Skin epidermis (tissue), 12 donors: Measurements from ENCODE around the gene GIMAP6.
"Not testable (repeated sequence)": the region's sequence is repeated elsewhere in the genome, so short reads cannot be mapped to it uniquely, and the experiment has no call there.

Experiments
- H3K27ac ChIP-seq, 21 experiments: fragments of 200-600 bp; sonication (generic) in 11 of 21; one replicate each; pipeline ENCODE4 v1.5.0; 2020; ENCODE audit warnings: mild to moderate bottlenecking in 3 of 21, inconsistent platforms in 2 of 21, moderate library complexity in 2 of 21
- H3K4me3 ChIP-seq, 7 experiments: fragments of 200-600 bp; sonication (generic) in 2 of 7; one replicate each; pipeline ENCODE4 v1.5.0; 2020; ENCODE audit warnings: inconsistent platforms in 2 of 7, mild to moderate bottlenecking in 2 of 7, moderate library complexity in 1 of 7

Gene GIMAP6

DNA sequence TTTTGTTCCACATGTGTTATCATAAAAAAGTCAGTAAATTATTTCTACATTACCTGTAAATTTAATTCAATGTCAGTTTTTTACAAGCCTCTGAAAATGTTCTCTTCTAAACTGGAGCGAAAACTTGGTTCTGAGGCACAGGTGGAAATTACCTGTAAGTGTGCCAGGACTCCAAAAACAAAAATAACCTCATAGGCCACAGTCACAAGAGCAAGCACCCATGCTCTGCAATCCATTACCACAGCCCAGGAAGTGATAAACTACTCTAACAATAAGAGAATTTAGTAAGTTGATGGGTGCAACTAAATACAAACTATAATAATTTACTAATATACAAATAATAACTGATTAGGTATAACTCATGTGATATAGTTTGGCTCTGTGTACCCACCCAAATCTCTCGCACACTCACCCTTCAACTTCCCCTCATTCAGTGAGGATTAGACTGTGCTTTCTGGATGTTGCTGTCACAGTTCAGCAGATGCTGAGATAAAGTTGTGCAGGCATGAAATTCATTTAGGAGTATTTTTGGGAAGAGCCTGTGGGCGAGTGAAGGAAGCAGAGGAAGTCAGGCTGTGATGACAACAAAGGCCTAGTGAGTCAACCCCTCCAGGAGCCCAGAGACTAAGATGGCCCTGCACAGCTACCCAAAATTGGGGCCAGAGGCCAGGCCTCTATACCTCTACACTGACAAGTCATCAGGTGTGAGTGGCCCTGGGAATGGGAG, 16.3 kb upstream of the GIMAP6 start:
- H3K4me3 ChIP-seq, result no peak overlapping the region
- H3K27ac ChIP-seq, result peak overlapping the region in 1 of 21 experiments; percentile 71

DNA sequence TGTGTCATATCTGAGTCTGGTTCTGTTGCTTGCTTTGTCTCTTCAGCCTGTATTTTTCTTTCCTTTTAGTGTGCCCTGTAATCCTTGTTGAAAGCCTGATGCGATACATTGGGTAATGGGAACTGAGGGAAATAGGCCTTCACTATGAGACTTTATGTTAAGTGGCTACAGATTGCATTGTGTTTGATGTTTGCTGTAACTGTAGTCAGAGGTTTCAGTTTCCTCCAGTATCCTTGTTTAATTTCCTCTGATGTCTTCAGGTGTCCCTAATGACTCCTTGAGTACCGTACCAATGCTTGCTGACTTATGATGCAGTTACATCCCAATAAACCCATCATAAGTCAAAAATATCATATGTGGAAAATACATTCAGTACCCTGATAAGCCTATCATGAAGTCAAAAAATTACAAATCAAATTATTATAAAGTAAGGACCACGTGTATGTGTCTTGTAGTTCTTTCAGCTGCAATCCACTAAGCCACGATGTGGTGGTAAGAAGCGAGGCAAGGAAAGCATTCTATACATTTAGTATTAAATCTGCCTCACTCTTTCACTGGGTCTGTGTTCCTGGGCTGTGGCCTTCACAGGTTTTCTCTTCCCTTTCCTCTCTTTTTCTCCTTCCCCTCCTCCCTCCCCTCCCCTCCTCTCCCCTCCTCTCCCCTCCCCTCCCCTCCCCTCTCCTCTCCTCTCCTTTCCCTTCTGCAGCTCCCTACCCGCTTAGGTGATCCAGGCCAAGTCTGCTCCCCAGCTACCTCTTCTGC, 13.3 kb upstream of the GIMAP6 start:
- no peak overlapping the region for H3K4me3 ChIP-seq

DNA sequence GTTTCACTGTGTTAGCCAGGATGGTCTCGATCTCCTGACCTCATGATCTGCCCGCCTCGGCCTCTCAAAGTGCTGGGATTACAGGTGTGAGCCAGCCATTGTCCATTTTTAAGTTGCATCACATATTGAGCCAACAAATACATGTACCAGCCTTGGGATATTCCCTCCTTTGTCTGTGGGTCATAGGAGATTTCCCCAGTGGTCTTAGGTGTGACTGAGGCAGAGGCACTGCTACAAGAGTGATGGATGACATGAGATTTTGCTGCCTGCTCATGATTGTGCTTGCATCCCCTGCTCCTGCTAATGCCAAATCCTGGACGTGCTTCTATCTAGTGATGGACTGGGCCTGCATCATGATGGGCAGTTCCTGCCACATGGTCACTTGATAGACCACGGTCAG, 10.7 kb upstream of the GIMAP6 start:
- no peak overlapping the region for H3K27ac ChIP-seq

More for the DNA sequence above, 13.3 kb upstream of the GIMAP6 start:
- no peak overlapping the region for H3K27ac ChIP-seq

DNA sequence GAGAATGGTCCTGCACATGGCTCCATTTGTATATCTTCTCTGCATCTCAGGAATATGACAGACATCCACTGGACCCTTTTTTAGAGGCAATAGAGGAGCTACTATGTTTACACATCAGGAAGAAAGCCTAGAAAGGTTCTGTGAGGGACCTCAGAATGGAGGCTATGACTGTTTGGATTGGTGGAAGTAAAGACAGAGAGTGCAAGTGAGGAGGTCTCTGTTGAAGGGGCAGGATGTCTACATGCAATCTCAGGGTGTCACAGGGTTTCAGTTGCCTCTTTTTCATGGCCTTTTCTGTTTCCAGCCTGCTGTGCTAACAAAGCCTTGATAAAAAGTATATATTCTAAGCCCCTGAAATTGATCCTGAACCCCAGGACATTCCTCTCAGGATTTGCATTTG, 9.7 kb upstream of the GIMAP6 start:
- Histone ChIP-seq H3K4me3 (no peak overlapping the region), H3K27ac (no peak overlapping the region)

More for the DNA sequence above, 10.7 kb upstream of the GIMAP6 start:
- no peak overlapping the region for H3K4me3 ChIP-seq

DNA sequence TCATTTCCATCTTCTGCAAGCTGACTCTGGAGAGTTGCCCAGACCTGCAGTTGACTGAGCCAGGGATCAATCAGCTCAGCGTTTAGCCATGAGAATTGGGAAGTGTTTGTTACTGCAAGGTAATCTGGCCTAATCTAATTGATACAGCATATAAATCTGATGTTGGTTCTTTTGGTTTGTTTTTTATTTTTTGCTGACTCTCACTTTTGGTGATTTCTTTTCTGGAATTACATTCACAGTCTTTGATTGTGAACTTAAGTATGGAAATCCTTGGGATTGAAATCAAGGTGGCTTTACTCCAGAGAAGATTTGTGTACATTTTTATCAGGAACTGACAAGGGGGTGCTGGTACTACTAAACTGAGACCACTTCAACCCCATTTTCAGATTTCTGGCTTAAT, 1.7 kb upstream of the GIMAP6 start:
- Histone ChIP-seq H3K4me3 (no peak overlapping the region), H3K27ac (peak overlapping the region in 6 of 21 experiments; percentile 17 to 85 (median 42))

DNA sequence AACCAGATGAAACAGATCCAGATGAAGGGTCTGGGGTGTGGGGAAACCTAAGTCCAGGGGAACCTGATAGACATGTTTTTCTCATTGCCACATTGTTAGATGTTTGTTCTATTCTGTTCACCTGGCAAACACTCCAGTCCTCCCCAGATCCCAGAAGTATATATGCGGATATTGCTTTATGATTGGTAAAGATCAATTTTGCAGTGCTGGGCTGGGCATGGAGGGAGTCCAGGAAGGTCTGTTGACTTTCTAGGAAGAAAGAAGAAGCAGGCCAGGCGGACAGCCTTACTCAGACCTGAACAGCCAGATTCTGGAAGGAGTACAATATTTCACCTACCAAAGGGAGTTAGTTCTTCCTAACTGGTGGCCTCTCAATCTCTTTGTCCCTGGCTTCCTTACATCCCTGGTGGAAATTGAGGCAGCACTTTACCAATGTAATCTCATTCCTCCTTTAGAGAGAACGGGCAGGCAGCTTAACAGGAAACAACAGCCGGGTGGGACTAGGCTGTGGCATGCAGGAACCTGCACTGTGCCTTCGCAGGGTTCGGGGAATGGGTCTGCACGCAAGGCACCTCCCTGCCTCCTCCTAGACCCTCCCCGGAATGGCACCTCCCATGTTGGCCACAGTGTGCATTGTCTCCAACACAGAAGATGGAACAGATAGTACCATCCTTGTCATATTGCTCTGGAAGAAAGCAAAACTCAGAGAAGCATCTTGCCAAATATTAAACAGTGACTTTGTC, 930 bp downstream of the GIMAP6 start:
- Histone ChIP-seq H3K4me3 (peak overlapping the region; percentile 23 to 36 (median 28)), H3K27ac (peak overlapping the region in 20 of 21 experiments; percentile 37 to 96 (median 75))

DNA sequence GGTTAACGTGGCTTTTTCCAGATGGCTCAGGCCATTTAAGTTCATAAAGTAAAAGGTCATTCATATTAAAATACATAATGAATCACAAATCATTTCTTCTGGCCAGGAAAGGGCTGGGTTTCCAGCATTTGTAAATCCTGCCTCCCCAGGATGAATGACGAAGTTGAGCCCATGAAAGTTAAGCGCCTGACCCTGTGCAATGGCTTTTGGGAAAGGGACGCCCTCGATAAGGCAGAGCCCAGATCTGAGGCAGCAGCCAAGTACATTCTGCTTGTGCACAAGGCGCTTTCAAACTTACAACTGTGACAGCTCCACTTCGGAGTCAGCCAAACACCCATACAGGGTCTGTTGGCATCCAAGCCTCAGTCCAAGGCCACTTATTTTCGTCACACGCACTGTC, 2.8 kb downstream of the GIMAP6 start:
- Histone ChIP-seq H3K27ac (peak overlapping the region in 8 of 21 experiments; percentile 53 to 96 (median 85)), H3K4me3 (no peak overlapping the region)

DNA sequence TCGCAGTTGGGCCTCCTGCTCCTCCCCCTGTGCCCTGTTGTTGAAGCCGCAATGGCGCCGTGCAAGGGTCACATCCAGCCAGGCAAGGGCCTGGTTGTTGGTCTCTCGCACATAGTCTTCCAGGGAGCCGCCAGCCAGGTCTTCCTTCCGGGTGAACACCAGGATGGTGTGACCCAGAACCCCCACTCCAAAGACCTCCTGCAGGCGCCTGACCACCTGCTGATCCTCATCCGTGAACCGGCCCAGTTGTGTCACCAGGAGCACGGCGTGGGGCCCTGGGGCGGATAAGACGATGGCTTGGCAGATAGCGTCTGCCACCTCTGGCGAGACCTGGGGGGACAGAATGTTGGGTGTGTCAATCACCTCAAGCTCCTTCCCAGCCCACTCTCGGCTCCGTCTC, 4.2 kb downstream of the GIMAP6 start:
- peak overlapping the region in 2 of 21 experiments; percentile 32 to 35 for H3K27ac ChIP-seq

DNA sequence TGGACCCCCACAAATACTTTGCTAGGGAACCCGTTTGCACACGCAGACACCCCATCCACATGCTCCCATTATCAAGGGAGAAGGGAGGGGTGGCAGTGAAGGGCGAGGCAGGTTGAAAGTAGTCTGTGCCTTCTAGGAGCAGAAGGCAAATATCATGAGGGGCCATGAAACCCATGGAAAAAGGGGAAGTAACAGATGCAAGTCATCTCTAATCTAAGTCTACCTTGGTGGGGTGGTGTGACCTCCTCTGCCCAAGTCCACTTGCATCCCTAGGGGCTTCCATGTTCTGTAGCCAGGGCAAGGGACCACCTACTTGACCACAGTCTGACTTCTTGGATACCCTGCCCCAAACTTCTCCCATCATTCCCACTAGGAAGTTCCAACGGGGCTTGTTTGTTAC, 5.5 kb downstream of the GIMAP6 start:
- Histone ChIP-seq H3K27ac (peak overlapping the region in 1 of 21 experiments; percentile 25), H3K4me3 (no peak overlapping the region)

More for the DNA sequence above, 4.2 kb downstream of the GIMAP6 start:
- H3K4me3 ChIP-seq, result no peak overlapping the region

DNA sequence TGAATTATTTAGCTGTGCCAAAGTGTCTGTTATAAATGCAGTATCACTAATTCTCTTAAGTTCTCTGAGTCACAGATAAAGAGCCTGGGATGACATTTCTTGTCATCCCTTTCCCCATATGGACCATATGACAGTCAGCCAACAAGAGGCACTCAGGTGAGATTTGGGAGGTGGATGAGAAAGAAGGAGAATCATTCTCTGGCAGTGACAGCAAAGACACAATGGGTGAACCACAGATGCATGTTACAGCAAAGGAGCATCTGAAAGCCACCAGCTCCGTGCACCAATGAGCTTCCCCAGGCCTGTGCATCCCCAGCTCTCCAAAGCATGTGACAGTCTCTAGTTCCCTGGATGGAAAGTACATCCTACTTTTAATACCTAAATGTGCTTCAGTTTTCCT, 10.8 kb downstream of the GIMAP6 start:
- Histone ChIP-seq H3K4me3 (no peak overlapping the region), H3K27ac (peak overlapping the region in 5 of 21 experiments; percentile 0 to 56 (median 16))

DNA sequence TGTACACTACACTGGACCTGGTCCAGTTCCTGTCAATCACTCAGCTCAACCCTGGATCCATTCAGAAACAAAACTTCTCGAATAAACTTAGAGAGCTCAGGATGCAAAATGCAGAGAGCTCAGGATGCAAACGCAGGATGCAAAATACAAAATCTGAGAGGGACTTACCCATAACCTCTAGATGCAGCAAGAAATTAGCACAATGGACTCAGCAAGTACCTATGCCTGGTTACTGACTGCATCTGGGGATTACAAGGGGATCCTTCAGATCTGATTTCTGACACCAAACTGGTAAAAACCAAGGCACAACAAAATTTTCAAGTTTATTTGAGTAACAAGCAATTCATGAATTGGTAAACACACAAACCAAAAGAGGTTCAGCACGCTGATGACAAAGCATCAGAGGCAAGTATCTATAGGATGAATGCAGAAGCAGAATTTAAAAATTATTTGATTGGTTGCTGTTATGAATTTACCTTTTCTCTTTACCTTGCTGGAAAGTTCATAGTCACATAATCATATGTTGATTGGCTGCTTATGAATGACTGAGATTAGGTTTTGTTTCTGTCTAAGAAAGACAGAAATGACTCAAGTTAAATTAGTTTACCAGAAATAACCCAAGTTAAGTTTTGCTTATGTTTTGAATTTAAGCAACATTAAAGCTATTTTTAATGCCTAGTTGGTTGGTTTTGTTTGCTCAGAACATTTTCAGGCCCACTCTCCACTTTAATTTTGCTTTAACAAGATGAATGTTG, 11.4 kb downstream of the GIMAP6 start:
- H3K4me3 ChIP-seq, result no peak overlapping the region
- peak overlapping the region in 6 of 21 experiments; percentile 0 to 56 (median 16) for H3K27ac ChIP-seq

DNA sequence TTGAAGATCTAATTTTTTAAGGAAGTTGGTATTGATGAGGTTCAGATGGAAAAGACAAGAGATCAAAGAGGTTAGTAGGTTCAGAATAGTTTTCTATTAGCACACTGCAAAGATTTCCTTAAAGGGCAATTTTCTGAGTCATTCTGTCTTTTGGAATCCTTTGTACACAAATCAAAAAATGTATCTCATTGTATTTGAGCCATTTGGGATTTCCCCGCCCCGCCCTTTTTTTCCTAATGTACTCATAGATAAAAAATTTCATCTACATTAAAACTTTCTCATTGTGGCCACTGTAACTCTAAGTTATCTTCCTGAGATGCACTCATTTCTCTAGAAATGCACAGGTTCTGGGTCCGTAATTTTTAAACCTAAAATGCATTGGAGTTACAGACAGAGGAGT, 12.1 kb downstream of the GIMAP6 start:
- Histone ChIP-seq H3K4me3 (no peak overlapping the region), H3K27ac (no peak overlapping the region)

DNA sequence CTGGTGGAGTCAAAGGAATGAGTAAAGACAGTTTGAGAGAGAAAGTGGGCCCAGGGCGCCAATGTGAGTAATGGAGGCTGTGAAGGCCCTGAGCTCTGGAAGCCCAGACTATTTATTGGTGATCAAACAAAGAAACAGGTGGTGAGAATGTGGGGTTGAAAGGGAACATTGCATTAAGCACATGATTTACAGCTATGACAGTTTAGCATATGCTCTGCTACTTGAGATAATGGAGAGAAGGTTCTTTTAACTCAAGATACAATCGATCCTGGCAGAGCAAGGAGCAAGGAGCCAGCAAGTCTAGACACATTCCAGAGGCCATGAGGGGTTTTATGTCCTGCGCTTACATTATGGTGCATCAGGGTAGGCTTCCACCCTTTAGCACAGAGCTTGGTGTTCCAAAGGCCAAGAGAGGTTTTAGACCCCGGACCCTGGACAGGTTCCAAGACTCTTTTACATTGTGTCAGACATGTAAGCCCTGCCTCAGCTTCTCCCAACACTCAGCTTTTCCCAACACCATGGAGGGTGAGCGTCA, 16.9 kb downstream of the GIMAP6 start:
- not testable (repeated sequence) for H3K4me3 ChIP-seq, H3K27ac ChIP-seq

DNA sequence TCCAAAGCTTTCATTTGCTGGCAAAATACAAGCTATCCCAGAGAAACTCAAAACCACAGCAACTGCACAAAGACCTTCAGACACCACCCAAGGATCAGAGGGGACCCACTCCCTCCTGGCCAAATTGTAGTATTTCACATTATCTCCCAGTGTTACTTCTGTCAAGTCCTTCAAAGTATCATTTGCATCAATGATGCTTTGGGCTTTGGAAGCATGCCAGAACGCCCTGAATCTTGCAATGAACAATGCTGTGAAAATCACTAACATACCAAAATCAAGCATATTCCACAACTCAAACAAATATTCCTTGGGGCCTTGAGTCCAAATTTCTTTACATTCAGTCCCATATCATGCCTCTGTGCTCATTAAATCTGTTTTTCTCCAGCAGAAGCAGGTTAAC, 17.8 kb downstream of the GIMAP6 start:
- H3K27ac ChIP-seq, result peak overlapping the region in 1 of 21 experiments; percentile 30
- not testable (repeated sequence) for H3K4me3 ChIP-seq

DNA sequence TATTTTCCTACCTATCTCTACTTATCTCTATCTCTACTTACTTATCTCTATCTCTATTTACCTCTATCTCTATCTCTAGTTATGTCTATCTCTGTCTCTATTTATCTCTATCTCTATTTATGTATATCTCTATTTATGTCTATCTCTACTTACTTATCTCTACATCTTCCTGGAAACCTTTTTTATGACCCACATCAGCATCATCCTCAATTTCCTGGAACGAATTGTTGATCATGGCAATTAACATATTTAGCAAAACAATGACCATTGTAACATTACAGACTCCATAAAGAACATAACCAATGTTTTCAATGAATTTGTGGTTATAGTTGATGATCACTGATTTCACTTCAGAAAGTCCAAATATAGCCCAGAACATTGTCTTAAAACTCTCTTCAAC, 18.3 kb downstream of the GIMAP6 start:
- Histone ChIP-seq H3K27ac (no peak overlapping the region), H3K4me3 (no peak overlapping the region)

DNA sequence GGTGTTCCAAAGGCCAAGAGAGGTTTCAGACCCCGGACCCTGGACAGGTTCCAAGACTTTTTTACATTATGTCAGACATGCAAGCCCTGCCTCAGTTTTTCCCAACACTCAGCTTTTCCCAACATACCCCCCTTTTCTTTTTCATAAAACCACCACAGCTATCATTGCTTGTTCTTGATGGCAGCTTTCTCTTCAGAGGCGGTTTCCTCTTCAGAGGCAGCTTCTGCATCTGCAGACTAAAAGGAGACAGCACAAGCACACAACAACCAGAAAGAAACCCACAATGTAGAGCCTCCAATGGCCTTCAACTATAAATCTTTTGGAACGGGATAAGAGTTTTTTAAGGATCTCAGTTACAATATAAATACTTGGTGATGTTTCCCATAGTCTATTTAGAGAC, 19.3 kb downstream of the GIMAP6 start:
- no peak overlapping the region for H3K27ac ChIP-seq

DNA sequence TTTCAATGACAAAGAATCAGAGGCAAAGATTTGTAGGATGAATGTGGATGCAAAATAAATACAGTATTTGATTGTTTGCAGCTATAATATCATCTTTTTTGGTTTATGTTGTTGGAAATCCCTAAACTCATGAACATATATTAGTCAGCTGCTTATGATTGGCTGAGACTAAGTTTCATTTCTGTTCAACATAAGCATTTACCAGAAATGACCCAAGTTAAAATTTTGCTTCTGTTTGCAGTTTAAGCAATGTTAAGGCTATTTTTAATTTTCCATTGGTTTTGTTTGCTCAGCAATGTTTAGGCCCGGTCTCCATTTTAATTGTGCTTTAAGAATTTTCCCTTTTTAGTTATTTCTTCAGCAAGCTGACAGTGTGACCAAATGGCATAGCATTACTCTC, 22.0 kb downstream of the GIMAP6 start:
- H3K27ac ChIP-seq, result peak overlapping the region in 2 of 21 experiments; percentile 16 to 37
- H3K4me3 ChIP-seq, result no peak overlapping the region

More for the DNA sequence above, 19.3 kb downstream of the GIMAP6 start:
- H3K4me3 ChIP-seq, result no peak overlapping the region

DNA sequence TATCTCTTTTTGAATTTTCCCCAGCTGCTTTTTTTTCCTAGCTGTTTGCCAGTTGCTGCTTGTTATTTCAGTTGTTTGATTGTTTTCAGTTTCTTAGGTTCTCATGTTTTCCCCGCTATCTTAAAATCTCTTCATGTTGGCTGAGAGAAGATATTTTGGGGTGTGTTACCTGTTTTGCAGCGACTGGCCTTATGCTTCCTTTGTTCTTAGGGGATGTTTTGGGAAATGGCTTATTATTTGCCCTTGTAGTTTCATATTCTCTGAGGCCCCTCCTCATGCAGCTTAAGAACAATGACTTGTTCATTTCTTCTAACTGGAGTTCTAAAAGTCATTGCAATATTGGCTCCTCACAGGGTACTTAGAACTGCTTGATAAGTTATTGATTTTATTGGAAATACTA, 28.6 kb downstream of the GIMAP6 start:
- peak overlapping the region in 1 of 21 experiments; percentile 39 for H3K27ac ChIP-seq

DNA sequence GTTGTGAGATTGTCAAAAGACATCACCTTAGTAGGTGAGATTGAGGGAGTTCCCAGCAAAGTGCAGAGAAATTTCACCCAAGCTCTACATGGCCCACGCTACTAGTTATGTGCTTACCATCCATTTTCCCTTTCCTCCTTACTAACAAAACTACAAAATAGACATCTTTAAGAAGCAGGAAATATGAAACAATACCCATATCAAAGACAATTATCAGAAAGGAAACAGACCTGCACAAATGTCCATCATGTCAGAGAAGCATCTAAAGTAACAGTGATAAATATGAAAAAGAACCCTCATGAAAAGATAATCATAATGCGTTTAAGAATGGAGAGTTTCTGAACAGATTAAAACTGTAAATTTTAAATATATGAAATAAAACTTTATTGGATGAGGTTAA, 36.8 kb downstream of the GIMAP6 start:
- Histone ChIP-seq H3K4me3 (no peak overlapping the region), H3K27ac (peak overlapping the region in 1 of 21 experiments; percentile 38)

More for the DNA sequence above, 28.6 kb downstream of the GIMAP6 start:
- not testable (repeated sequence) for H3K4me3 ChIP-seq
